NOMO-1 (cell line): ENCODE data around the gene PRSS27.
"Not testable (repeated sequence)": the region's sequence is repeated elsewhere in the genome, so short reads cannot be mapped to it uniquely, and the experiment has no call there.

ENCODE experiments used
- DNase-seq, 2 experiments: peaks; one replicate each; lab custom pipeline; 2025; ENCODE audit not compliant: unreplicated experiment in 2 of 2; lab: John Stamatoyannopoulos, UW

The PRSS27 gene

GRCh38 chr16:2698965-2699750 lies 20.9 kb downstream of the PRSS27 start:
- no peak for DNase-seq

GRCh38 chr16:2698103-2698870 lies 21.7 kb downstream of the PRSS27 start:
- no peak for DNase-seq

GRCh38 chr16:2697401-2697948 lies 22.5 kb downstream of the PRSS27 start:
- no peak for DNase-seq

GRCh38 chr16:2696601-2697250 lies 23.3 kb downstream of the PRSS27 start:
- DNase-seq, result not testable (repeated sequence)

GRCh38 chr16:2692948-2693651 lies 26.9 kb downstream of the PRSS27 start:
- DNase-seq, result no peak

- no peak for DNase-seq
Observed at GRCh38 chr16:2692251-2692947, 27.6 kb downstream of the PRSS27 start.

GRCh38 chr16:2691491-2692248 lies 28.4 kb downstream of the PRSS27 start:
- no peak for DNase-seq

- DNase-seq, result no peak
Observed at GRCh38 chr16:2690852-2691251, 29.2 kb downstream of the PRSS27 start.

- no peak for DNase-seq
Observed at GRCh38 chr16:2689968-2690801, 29.8 kb downstream of the PRSS27 start.

- not testable (repeated sequence) for DNase-seq
Observed at GRCh38 chr16:2689422-2689821, 30.6 kb downstream of the PRSS27 start.

- no peak for DNase-seq
Observed at GRCh38 chr16:2687531-2688308, 32.3 kb downstream of the PRSS27 start.

GRCh38 chr16:2686912-2687507 lies 33.0 kb downstream of the PRSS27 start:
- peak; percentile 64 to 85 for DNase-seq

- not testable (repeated sequence) for DNase-seq
Observed at GRCh38 chr16:2686075-2686474, 33.9 kb downstream of the PRSS27 start.

- not testable (repeated sequence) for DNase-seq
Observed at GRCh38 chr16:2683041-2683440, 37.0 kb downstream of the PRSS27 start.

GRCh38 chr16:2682209-2683021 lies 37.6 kb downstream of the PRSS27 start, which contains the start of gene KCTD5:
Gene KCTD5, plus strand, starts transcription at chr16:2682523. Its CDS starts 26 bp downstream, at chr16:2682549.
- DNase-seq, result peak; percentile 92 to 94

- not testable (repeated sequence) for DNase-seq
Observed at GRCh38 chr16:2680360-2680759, 39.7 kb downstream of the PRSS27 start.
